H1 (cell line): Measurements from ENCODE around the gene PCBP2. TPM values are rescaled to one million over a fixed set of nuclear protein-coding genes. Genes with fewer than 3 reads are reported as not detected.

ENCODE experiments used
- CTCF ChIA-PET: fragments of 300-600 bp; sonication (Branson Sonifier 250); formaldehyde crosslinking; loops from one replicate; lab custom pipeline; 2021; ENCODE audit not compliant: partially characterized antibody; lab: Charles Lee
- POLR2A ChIA-PET: fragments of 300-600 bp; sonication (Branson Sonifier 250); formaldehyde crosslinking; loops from one replicate; lab custom pipeline; 2021; ENCODE audit warnings: inconsistent platforms; ENCODE audit not compliant: partially characterized antibody; lab: Charles Lee
- DNase-seq, 2 experiments: peaks; one replicate each; pipeline versions ENCODE4 v3.0.0 to v3.0.0-alpha.2; 2010 to 2022; ENCODE audit warnings: low spot score in 2 of 2, low read depth in 1 of 2, mixed read lengths in 1 of 2
- FAIRE-seq: peaks from 2 replicates; lab custom pipeline; 2011; peaks lifted over from hg19 to GRCh38; lab: Jason Lieb, UNC
- H2AFZ ChIP-seq: 2 replicates; pipeline ENCODE4 v1.8.1; 2012; ENCODE audit warnings: low read length, inconsistent platforms
- H2AK5ac ChIP-seq: 2 replicates; pipeline ENCODE4 v1.6.1; 2013; ENCODE audit warnings: low read depth, low read length
- H2BK120ac ChIP-seq: replicated peaks from 2 replicates; pipeline ENCODE3; 2013; ENCODE audit warnings: low read depth, low read length, inconsistent platforms
- H2BK12ac ChIP-seq: 2 replicates; pipeline ENCODE4 v1.6.1; 2013; ENCODE audit warnings: low read depth, low read length
- H2BK15ac ChIP-seq: 2 replicates; pipeline ENCODE4 v1.6.1; 2013; ENCODE audit warnings: low read length
- H2BK20ac ChIP-seq: 2 replicates; pipeline ENCODE4 v1.6.1; 2013; ENCODE audit warnings: low read length
- H2BK5ac ChIP-seq: 2 replicates; pipeline ENCODE4 v1.6.1; 2013; ENCODE audit warnings: low read depth, low read length
- H3K14ac ChIP-seq: 2 replicates; pipeline ENCODE4 v1.6.1; 2013; ENCODE audit warnings: inconsistent platforms; ENCODE audit not compliant: insufficient read length
- H3K18ac ChIP-seq: 2 replicates; pipeline ENCODE4 v1.6.1; 2013; ENCODE audit warnings: low read length; ENCODE audit errors: extremely low read depth
- H3K23ac ChIP-seq: 2 replicates; pipeline ENCODE4 v1.6.1; 2013; ENCODE audit warnings: inconsistent platforms; ENCODE audit not compliant: insufficient read length
- H3K23me2 ChIP-seq: 2 replicates; pipeline ENCODE4 v1.6.1; 2013; ENCODE audit warnings: low read depth, low read length
- H3K27ac ChIP-seq: 2 replicates; pipeline ENCODE4 v1.6.1; 2011; ENCODE audit warnings: low read depth, low read length, inconsistent platforms
- H3K27me3 ChIP-seq, 4 experiments: replicated peaks in 1 of 4; 1 replicate in 1 of 4; 2 replicates in 3 of 4; pipeline versions ENCODE4 v1.6.1 to v1.8.1; 2011 to 2013; ENCODE audit warnings: low read length in 3 of 4, mild to moderate bottlenecking in 3 of 4, inconsistent platforms in 2 of 4, mixed read lengths in 2 of 4, moderate library complexity in 1 of 4; ENCODE audit not compliant: control insufficient read depth in 3 of 4, insufficient read depth in 3 of 4; ENCODE audit errors: extremely low read depth in 1 of 4
- H3K36me3 ChIP-seq, 4 experiments: 2 replicates each; pipeline versions ENCODE4 v1.6.1 to v1.8.1; 2011 to 2013; ENCODE audit warnings: mild to moderate bottlenecking in 4 of 4, low read length in 3 of 4, moderate library complexity in 2 of 4, control low read depth in 1 of 4, inconsistent platforms in 1 of 4; ENCODE audit not compliant: insufficient read depth in 4 of 4, control insufficient read depth in 2 of 4
- H3K4ac ChIP-seq: replicated peaks from 2 replicates; pipeline ENCODE3; 2013; ENCODE audit warnings: low read length, low read depth, mixed read lengths, inconsistent platforms; ENCODE audit not compliant: insufficient read length
- H3K4me1 ChIP-seq, 4 experiments: replicated peaks in 1 of 4; 1 replicate in 1 of 4; 2 replicates in 3 of 4; pipeline versions ENCODE4 v1.6.1 to v1.8.1; 2011 to 2013; ENCODE audit warnings: low read length in 3 of 4, inconsistent platforms in 2 of 4, mixed read lengths in 1 of 4; ENCODE audit not compliant: insufficient read depth in 4 of 4, control insufficient read depth in 3 of 4
- H3K4me2 ChIP-seq, 2 experiments: 2 replicates each; pipeline versions ENCODE4 v1.6.1 to v1.8.1; 2011 to 2013; ENCODE audit warnings: low read depth in 2 of 2, low read length in 2 of 2, control low read depth in 1 of 2, inconsistent platforms in 1 of 2, mild to moderate bottlenecking in 1 of 2; ENCODE audit not compliant: insufficient read depth in 1 of 2
- H3K4me3 ChIP-seq, 4 experiments: fragments of 200-600, 300-600 bp in 1 of 4; sonication (generic), shearing (Covaris generic), sonication (Bioruptor Twin) in 1 of 4; 2 replicates each; pipeline versions ENCODE4 v1.5.1 to v1.8.1; 2011 to 2016; ENCODE audit warnings: low read length in 4 of 4, low read depth in 3 of 4, control low read depth in 2 of 4, inconsistent platforms in 2 of 4, mild to moderate bottlenecking in 2 of 4, mixed read lengths in 1 of 4, moderate library complexity in 1 of 4; ENCODE audit not compliant: insufficient read depth in 2 of 4; ENCODE audit errors: extremely low read depth in 1 of 4
- H3K56ac ChIP-seq: replicated peaks from 2 replicates; pipeline ENCODE3; 2013; ENCODE audit warnings: low read depth, mild to moderate bottlenecking, mixed read lengths, low read length, inconsistent platforms; ENCODE audit not compliant: insufficient read length
- H3K79me1 ChIP-seq: 2 replicates; pipeline ENCODE4 v1.6.1; 2013; ENCODE audit warnings: low read depth, low read length, control low read depth
- H3K79me2 ChIP-seq, 2 experiments: 2 replicates each; pipeline versions ENCODE4 v1.6.1 to v1.8.1; 2012 to 2013; ENCODE audit warnings: low read length in 2 of 2, mild to moderate bottlenecking in 2 of 2, inconsistent platforms in 1 of 2; ENCODE audit not compliant: insufficient read depth in 2 of 2, control insufficient read depth in 1 of 2
- H3K9ac ChIP-seq, 4 experiments: replicated peaks in 1 of 4; 1 replicate in 1 of 4; 2 replicates in 3 of 4; pipeline versions ENCODE4 v1.6.1 to v1.8.1; 2011 to 2013; ENCODE audit warnings: low read depth in 3 of 4, low read length in 3 of 4, control low read depth in 2 of 4, mild to moderate bottlenecking in 2 of 4, moderate library complexity in 2 of 4, inconsistent platforms in 1 of 4; ENCODE audit errors: extremely low read depth in 1 of 4
- H3K9me3 ChIP-seq, 2 experiments: 2 replicates each; pipeline versions ENCODE4 v1.6.1 to v1.8.1; 2012 to 2013; ENCODE audit warnings: mild to moderate bottlenecking in 2 of 2, moderate library complexity in 2 of 2, control low read depth in 1 of 2, inconsistent platforms in 1 of 2, low read depth in 1 of 2, low read length in 1 of 2, mixed read lengths in 1 of 2; ENCODE audit not compliant: insufficient read depth in 2 of 2
- H4K20me1 ChIP-seq, 2 experiments: replicated peaks in 1 of 2; 2 replicates each; pipeline versions ENCODE3 to v1.8.1; 2011 to 2013; ENCODE audit warnings: inconsistent platforms in 2 of 2, low read length in 2 of 2, mild to moderate bottlenecking in 1 of 2; ENCODE audit not compliant: insufficient read depth in 2 of 2, control insufficient read depth in 1 of 2
- H4K5ac ChIP-seq: 2 replicates; pipeline ENCODE4 v1.6.1; 2013; ENCODE audit warnings: low read length, low read depth, mixed read lengths, inconsistent platforms; ENCODE audit not compliant: insufficient read length
- H4K8ac ChIP-seq: 2 replicates; pipeline ENCODE4 v1.8.0; 2013; ENCODE audit warnings: mild to moderate bottlenecking, moderate library complexity, low read length, inconsistent platforms; ENCODE audit not compliant: insufficient read depth; ENCODE audit errors: extremely low read depth
- H4K91ac ChIP-seq: replicated peaks from 2 replicates; pipeline ENCODE3; 2013; ENCODE audit warnings: low read length, mixed read lengths, inconsistent platforms; ENCODE audit not compliant: insufficient read length
- ASH2L ChIP-seq: fragments of 200-600, 300-600 bp; sonication (generic); IDR thresholded peaks from one replicate; pipeline ENCODE4 v1.7.1; 2017; ENCODE audit warnings: low read length
- CHD1 ChIP-seq: IDR thresholded peaks from 2 replicates; pipeline ENCODE4 v1.6.1; 2012; ENCODE audit warnings: low read depth, low read length, improper control_type of control experiment
- CTBP2 ChIP-seq: IDR thresholded peaks from 2 replicates; pipeline ENCODE4 v1.7.0; 2011; ENCODE audit warnings: borderline replicate concordance, mild to moderate bottlenecking, moderate library complexity, mixed read lengths, low read length; ENCODE audit not compliant: insufficient read depth, insufficient read length
- GTF2F1 ChIP-seq: IDR thresholded peaks from 2 replicates; pipeline ENCODE4 v1.6.1; 2012; ENCODE audit warnings: low read depth, low read length, improper control_type of control experiment, borderline replicate concordance
- HDAC2 ChIP-seq, 2 experiments: fragments of 300-600 bp in 1 of 2; sonication (generic) in 1 of 2; IDR thresholded peaks; 2 replicates each; pipeline ENCODE4 v1.6.1; 2011 to 2012; ENCODE audit warnings: low read depth in 2 of 2, low read length in 2 of 2, mild to moderate bottlenecking in 2 of 2, moderate library complexity in 2 of 2, borderline replicate concordance in 1 of 2, inconsistent platforms in 1 of 2
- JUND ChIP-seq: IDR thresholded peaks from 2 replicates; pipeline ENCODE4 v1.6.1; 2011; ENCODE audit warnings: mild to moderate bottlenecking, improper control_type of control experiment, low read length
- NANOG ChIP-seq: IDR thresholded peaks from 2 replicates; pipeline ENCODE4 v1.6.1; 2011; ENCODE audit warnings: low read length, low read depth, mild to moderate bottlenecking, inconsistent platforms; ENCODE audit not compliant: insufficient read depth, poor library complexity, severe bottlenecking
- NRF1 ChIP-seq: IDR thresholded peaks from 2 replicates; pipeline ENCODE4 v1.6.1; 2011; ENCODE audit warnings: mild to moderate bottlenecking, low read depth, low read length, improper control_type of control experiment
- PHF8 ChIP-seq: fragments of 200-600 bp; sonication (generic); conservative IDR thresholded peaks from 2 replicates; pipeline ENCODE4 v1.7.1; 2012; ENCODE audit warnings: low read depth, mild to moderate bottlenecking, inconsistent platforms, low read length, moderate library complexity
- SP4 ChIP-seq: IDR thresholded peaks from 2 replicates; pipeline ENCODE4 v1.6.1; 2012; ENCODE audit warnings: low read length, inconsistent platforms
- TAF1 ChIP-seq: IDR thresholded peaks from 2 replicates; pipeline ENCODE4 v1.6.1; 2011; ENCODE audit warnings: mild to moderate bottlenecking, low read depth, low read length
- ZNF274 ChIP-seq: IDR thresholded peaks from 2 replicates; pipeline ENCODE4 v1.7.0; 2012; ENCODE audit warnings: low read length, borderline replicate concordance; ENCODE audit errors: extremely low read depth
- WGBS, 2 experiments: shearing (Covaris generic) in 1 of 2; methylation state at CpG; one replicate each; pipeline versions ENCODE4 v1.1.6 to v1.1.7; 2013 to 2015; ENCODE audit warnings: low lambda C conversion rate in 2 of 2, mixed read lengths in 2 of 2, inconsistent platforms in 1 of 2, low coverage in 1 of 2, missing lambda C conversion rate in 1 of 2; ENCODE audit not compliant: insufficient replicate concordance in 2 of 2, insufficient coverage in 1 of 2, insufficient read length in 1 of 2; ENCODE audit errors: extremely low coverage in 1 of 2, missing lambda C conversion rate in 1 of 2; 5-methylcytosine and 5-hydroxymethylcytosine counted together
- polyA plus RNA-seq, 7 experiments: library from polyadenylated mRNA; depleted of rRNA in 3 of 7; stranded (reverse) in 5 of 7; unstranded in 2 of 7; fragments of >200 nt in 5 of 7; fragments of 200-250 nt in 2 of 7; gene quantifications; 1 replicate in 5 of 7; 2 replicates in 1 of 7; 4 replicates in 1 of 7; pipeline versions ENCODE4 v1.2.1 to v1.2.3, GENCODE V29; 2011 to 2013; ENCODE audit warnings: missing spikeins in 2 of 7, mixed read lengths in 2 of 7
- total RNA-seq: library from RNA; stranded (reverse); fragmentation: NEBNext Ultra II Directional; extraction: Animal tissue kit (Norgen Biotek cat#: 25700); gene quantifications from 2 replicates; pipeline ENCODE4 v1.2.1, GENCODE V29; 2021
- TF ChIP-seq, protein P1 (sequence below): IDR thresholded peaks from 2 replicates; pipeline ENCODE4 v1.6.1; 2012; ENCODE audit warnings: inconsistent platforms

Gene PCBP2
- total and polyA plus RNA-seq, 2 of the 8 experiments (the other 6 are each of a cell fraction or from before 2014, with no cell fraction given), result 470 to 1,123 TPM

DNA sequence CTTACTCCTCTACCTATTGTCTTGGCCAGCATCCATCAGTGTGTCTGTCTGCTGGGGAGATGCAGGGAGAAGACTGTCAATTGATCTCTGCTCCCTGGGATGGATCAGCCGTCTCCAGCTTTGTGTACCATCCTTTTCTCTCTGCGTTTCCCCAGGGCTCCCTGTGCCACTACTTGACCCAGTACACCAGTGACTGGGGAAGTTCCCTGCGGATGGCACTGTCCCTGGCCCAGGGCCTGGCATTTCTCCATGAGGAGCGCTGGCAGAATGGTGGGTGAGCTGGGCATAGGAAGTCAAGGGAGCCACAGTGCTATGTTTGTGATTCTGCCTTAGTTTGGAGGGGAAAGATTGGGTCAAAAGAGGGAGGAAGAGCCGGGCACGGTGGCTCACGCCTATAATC lies 23.2 kb upstream of the PCBP2 start:
- H2BK15ac ChIP-seq, result no peak overlapping the region
- no peak for DNase-seq
- no peak overlapping the region for H3K27ac ChIP-seq
- no peak overlapping the region for H2AFZ ChIP-seq
- CTCF ChIA-PET, result interaction anchor here (0.6 to 4.9 kb wide), 7 partner anchors 19 to 114 kb away, joined by 3 to 35 read pairs (median 3); no protein-coding TSS in a partner anchor
- no peak overlapping the region for H3K14ac ChIP-seq
- H2BK5ac ChIP-seq, result no peak overlapping the region
- no peak for FAIRE-seq
- H3K27me3 ChIP-seq, result no peaks in the 10 kb centered on the region
- no peak overlapping the region for H3K18ac ChIP-seq
- no peak overlapping the region for H2BK20ac ChIP-seq
- H2BK12ac ChIP-seq, result no peak overlapping the region
- H4K20me1 ChIP-seq, result no peaks in the 10 kb centered on the region
- H3K36me3 ChIP-seq, result no peaks in the 10 kb centered on the region
- H3K56ac ChIP-seq, result no peak overlapping the region
- no peak overlapping the region for H3K23ac ChIP-seq
- no peak overlapping the region for H2BK120ac ChIP-seq
- no peak overlapping the region for H3K4ac ChIP-seq
- no peak overlapping the region for H4K8ac ChIP-seq
- H3K4me2 ChIP-seq, result no peak overlapping the region
- no peak overlapping the region for H3K4me3 ChIP-seq
- 93% methylated on average over 7 of the region's 7 CpGs; no CpG with 5 or more reads in 1 of the 2 experiments for WGBS, 2 experiments
- no peaks in the 10 kb centered on the region for H3K79me1 ChIP-seq
- H2AK5ac ChIP-seq, result no peak overlapping the region
- H4K91ac ChIP-seq, result no peak overlapping the region
- no peaks in the 10 kb centered on the region for H3K79me2 ChIP-seq
- no peak overlapping the region for H4K5ac ChIP-seq
- POLR2A ChIA-PET, result interaction anchor here (1.0 to 2.0 kb wide), 6 partner anchors 27 to 411 kb away, joined by 3 to 11 read pairs (median 4); no protein-coding TSS in a partner anchor
- no peaks in the 10 kb centered on the region for H3K4me1 ChIP-seq
- H3K9me3 ChIP-seq, result no peaks in the 10 kb centered on the region
- no peaks in the 10 kb centered on the region for H3K23me2 ChIP-seq
- no peak overlapping the region for H3K9ac ChIP-seq
- TF ChIP-seq TAF1 (no peak), CTBP2 (no peak), JUND (no peak), ASH2L (no peak), CHD1 (no peak), NRF1 (no peak), NANOG (no peak), SP4 (no peak), HDAC2 (IDR thresholded peaks at IDR 0.05; ENCODE audit: borderline replicate concordance in 1 of 2, low read depth in 2 of 2, low read length in 2 of 2) (no peak), ZNF274 (no peak), GTF2F1 (no peak), PHF8 (no peak)
- TF ChIP-seq, protein P1, sequence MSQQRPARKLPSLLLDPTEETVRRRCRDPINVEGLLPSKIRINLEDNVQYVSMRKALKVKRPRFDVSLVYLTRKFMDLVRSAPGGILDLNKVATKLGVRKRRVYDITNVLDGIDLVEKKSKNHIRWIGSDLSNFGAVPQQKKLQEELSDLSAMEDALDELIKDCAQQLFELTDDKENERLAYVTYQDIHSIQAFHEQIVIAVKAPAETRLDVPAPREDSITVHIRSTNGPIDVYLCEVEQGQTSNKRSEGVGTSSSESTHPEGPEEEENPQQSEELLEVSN, result no peak
